Right atrium auricular region (tissue), 2 donors: Measurements from ENCODE around the gene GRXCR1. TPM values are rescaled to one million over a fixed set of nuclear protein-coding genes. Genes with fewer than 3 reads are reported as not detected.

ENCODE experiments used
- DNase-seq: peaks from one replicate; pipeline ENCODE4 v3.0.0-alpha.2; 2019; ENCODE audit warnings: low spot score
- H3K27ac ChIP-seq, 2 donors: fragments of 200-600 bp; sonication (generic); 1 replicate in 1 of 2; 2 replicates in 1 of 2; pipeline ENCODE4 v1.5.1; 2016 to 2019
- H3K27me3 ChIP-seq, 2 donors: fragments of 200-600 bp; sonication (generic); one replicate each; pipeline versions ENCODE4 v1.5.1 to v1.6.0; 2017 to 2019
- H3K36me3 ChIP-seq: fragments of 200-600 bp; sonication (generic); one replicate; pipeline ENCODE4 v1.5.1; 2016
- H3K4me1 ChIP-seq, 2 donors: fragments of 200-600 bp; sonication (generic); one replicate each; pipeline versions ENCODE4 v1.5.1 to v1.6.0; 2017 to 2019
- H3K4me3 ChIP-seq, 2 donors: fragments of 200-600 bp; sonication (generic); 1 replicate in 1 of 2; 2 replicates in 1 of 2; pipeline ENCODE4 v1.5.1; 2017 to 2019; ENCODE audit warnings: mild to moderate bottlenecking in 1 of 2, moderate library complexity in 1 of 2
- H3K9me3 ChIP-seq, 2 donors: fragments of 200-600 bp; sonication (generic); one replicate each; pipeline ENCODE4 v1.5.1; 2019
- total RNA-seq, 2 donors: library from RNA; depleted of rRNA; stranded (reverse); fragments of >200 nt; gene quantifications; one replicate each; pipeline ENCODE4 v1.1.0, GENCODE V29; 2016
- TF ChIP-seq, protein P1 (sequence below), 2 donors: fragments of 200-600 bp; sonication (generic); IDR thresholded peaks; one replicate each; pipeline ENCODE4 v1.5.1; 2019; ENCODE audit warnings: antibody characterized with exemption in 2 of 2

The GRXCR1 gene
- total RNA-seq, 2 donors from 2014 or later, result not detected

DNA sequence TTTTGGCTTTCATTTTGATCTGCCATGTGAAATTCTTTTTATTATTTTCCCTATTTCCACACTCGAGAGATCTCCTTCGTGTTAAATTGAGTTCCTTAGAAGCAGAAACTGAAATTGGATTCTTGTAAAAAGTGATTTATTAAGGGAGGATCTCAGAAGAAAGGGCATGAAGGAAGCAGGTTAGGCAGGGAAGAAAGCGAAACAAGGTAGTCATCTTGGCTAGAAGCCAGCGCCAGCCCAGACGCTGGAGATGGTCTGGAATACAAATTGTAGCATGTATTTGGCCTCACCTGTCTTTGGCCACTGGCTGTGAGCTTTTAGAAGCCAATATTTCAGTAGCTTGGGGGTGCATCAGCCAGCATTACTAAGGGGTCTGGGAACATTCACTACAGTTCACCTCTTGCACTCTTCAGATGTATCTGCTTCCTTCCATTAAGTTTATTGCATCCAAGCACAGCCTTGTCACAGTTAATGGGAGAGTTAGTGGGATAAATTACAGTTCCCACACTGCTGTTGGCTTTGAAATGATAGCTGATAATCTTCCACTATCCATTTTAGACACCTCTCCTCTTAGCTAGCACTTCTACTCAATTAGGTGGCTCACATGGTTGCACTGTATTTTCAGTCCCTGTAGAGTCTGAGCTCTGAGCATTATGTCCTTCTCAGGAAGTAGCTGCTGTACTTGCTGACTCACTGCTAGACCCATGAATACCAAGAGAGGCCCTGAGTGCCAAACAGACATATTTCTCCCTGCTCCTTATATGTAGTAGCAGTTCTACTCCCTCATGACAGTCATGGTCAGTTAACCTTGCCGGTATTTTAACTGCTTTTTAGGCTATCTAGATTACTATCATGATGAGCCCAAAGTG, 14.6 kb downstream of the GRXCR1 start:
- TF ChIP-seq, protein P1, sequence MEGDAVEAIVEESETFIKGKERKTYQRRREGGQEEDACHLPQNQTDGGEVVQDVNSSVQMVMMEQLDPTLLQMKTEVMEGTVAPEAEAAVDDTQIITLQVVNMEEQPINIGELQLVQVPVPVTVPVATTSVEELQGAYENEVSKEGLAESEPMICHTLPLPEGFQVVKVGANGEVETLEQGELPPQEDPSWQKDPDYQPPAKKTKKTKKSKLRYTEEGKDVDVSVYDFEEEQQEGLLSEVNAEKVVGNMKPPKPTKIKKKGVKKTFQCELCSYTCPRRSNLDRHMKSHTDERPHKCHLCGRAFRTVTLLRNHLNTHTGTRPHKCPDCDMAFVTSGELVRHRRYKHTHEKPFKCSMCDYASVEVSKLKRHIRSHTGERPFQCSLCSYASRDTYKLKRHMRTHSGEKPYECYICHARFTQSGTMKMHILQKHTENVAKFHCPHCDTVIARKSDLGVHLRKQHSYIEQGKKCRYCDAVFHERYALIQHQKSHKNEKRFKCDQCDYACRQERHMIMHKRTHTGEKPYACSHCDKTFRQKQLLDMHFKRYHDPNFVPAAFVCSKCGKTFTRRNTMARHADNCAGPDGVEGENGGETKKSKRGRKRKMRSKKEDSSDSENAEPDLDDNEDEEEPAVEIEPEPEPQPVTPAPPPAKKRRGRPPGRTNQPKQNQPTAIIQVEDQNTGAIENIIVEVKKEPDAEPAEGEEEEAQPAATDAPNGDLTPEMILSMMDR (IDR thresholded peaks at IDR 0.05), result no peak

DNA sequence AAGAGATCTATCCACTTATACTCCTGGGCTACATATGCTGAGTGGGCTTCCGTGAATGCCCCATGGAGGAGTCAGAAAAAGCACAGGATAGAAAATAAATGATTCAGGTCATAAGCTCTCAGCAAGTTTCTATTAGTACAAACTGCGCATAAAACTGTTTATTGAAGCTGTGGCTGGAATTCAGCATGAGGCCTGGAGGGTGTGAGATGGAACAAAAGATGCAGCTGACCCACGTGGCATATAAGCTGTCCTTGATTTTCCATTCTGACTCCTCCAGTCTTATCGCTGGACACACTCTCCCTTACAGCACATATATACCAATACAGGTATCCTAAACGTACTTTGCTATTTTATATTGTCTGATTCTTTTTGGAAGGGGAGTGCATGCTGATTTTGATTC, 17.9 kb downstream of the GRXCR1 start:
- H3K27ac ChIP-seq, result no peak overlapping the region
- H3K4me3 ChIP-seq, result no peak overlapping the region
- H3K36me3 ChIP-seq, result no peaks in the 10 kb centered on the region
- H3K27me3 ChIP-seq, result no peaks in the 10 kb centered on the region
- H3K4me1 ChIP-seq, result no peaks in the 10 kb centered on the region
- DNase-seq, result no peak
- TF ChIP-seq, protein P1 (IDR thresholded peaks at IDR 0.05), result no peak
- H3K9me3 ChIP-seq, result no peaks in the 10 kb centered on the region

More for the DNA sequence above, 14.6 kb downstream of the GRXCR1 start:
- Histone ChIP-seq H3K36me3 (no peaks in the 10 kb centered on the region), H3K4me1 (no peaks in the 10 kb centered on the region), H3K27me3 (no peaks in the 10 kb centered on the region), H3K9me3 (no peaks in the 10 kb centered on the region), H3K4me3 (no peak overlapping the region), H3K27ac (no peak overlapping the region)
- DNase-seq, result no peak

DNA sequence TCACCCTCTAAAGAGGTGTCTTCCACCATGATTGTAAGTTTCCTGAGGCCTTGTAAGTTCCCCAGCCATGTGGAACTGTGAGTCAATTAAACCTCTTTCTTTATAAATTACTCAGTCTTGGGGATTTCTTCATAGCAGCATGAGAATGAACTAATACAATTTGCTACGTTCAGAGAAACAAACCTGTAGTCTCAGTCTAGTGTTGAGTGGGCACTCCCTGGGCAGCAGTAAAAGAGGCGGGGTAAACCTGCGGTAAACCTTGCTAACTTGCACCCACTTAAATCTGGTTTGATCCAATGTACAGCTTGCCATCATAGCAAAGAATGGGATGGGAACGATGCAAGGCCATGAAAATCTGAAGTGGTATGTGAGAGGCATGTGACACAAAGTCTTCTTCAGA, 22.4 kb downstream of the GRXCR1 start:
- Histone ChIP-seq H3K4me1 (no peaks in the 10 kb centered on the region), H3K9me3 (no peaks in the 10 kb centered on the region), H3K4me3 (no peak overlapping the region), H3K27me3 (no peaks in the 10 kb centered on the region), H3K36me3 (no peaks in the 10 kb centered on the region), H3K27ac (no peak overlapping the region)
- no peak for DNase-seq
- TF ChIP-seq, protein P1 (IDR thresholded peaks at IDR 0.05), result no peak

DNA sequence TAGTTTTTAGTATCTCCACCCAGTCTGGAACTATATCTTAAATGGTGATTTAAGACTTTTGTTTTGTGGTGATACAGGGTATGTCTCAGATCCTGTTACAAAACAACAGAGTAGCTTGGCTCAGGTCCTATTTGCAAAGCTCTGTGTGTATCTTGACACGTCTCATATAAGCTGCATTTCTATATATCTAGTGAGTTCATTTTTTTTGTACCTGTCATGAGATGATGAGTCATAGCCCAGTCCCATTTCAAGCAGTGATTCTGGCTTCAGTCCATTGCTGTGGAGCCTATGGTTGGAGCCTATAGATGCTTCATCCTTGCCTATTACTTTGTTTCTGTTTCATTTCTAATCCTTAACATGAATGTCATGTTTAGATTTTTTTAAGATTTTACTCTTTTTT, 23.0 kb downstream of the GRXCR1 start:
- TF ChIP-seq, protein P1 (IDR thresholded peaks at IDR 0.05), result no peak
- H3K36me3 ChIP-seq, result no peaks in the 10 kb centered on the region
- no peaks in the 10 kb centered on the region for H3K4me1 ChIP-seq
- no peaks in the 10 kb centered on the region for H3K27me3 ChIP-seq
- H3K9me3 ChIP-seq, result no peaks in the 10 kb centered on the region
- H3K4me3 ChIP-seq, result no peak overlapping the region
- DNase-seq, result no peak
- no peak overlapping the region for H3K27ac ChIP-seq

DNA sequence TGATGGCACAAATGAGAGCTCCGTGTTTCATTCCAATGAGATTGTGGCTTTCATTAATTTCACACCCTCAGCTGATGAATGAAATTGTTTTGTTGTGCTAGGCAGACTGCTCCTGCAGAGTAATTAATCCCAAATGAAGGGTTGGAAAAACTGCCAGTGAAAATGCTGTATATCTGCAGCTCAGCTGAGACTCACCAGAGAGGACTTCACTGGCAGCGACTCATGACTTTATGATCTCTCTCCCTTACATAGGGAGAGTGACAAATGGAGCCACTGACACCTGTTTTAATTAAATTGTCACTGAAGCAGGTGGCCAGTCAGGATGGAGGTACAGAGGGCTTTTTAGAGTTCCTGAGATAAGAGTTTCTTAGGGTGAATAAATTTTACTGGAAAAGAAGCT, 24.8 kb downstream of the GRXCR1 start:
- H3K4me3 ChIP-seq, result no peak overlapping the region
- H3K27me3 ChIP-seq, result no peaks in the 10 kb centered on the region
- no peaks in the 10 kb centered on the region for H3K36me3 ChIP-seq
- H3K4me1 ChIP-seq, result no peaks in the 10 kb centered on the region
- no peaks in the 10 kb centered on the region for H3K9me3 ChIP-seq
- TF ChIP-seq, protein P1 (IDR thresholded peaks at IDR 0.05), result no peak
- H3K27ac ChIP-seq, result no peak overlapping the region
- DNase-seq, result no peak
